ENCODE data around the gene DPY30.
"Not testable (repeated sequence)": the region's sequence is repeated elsewhere in the genome, so short reads cannot be mapped to it uniquely, and the experiment has no call there.

The DPY30 gene

DNA sequence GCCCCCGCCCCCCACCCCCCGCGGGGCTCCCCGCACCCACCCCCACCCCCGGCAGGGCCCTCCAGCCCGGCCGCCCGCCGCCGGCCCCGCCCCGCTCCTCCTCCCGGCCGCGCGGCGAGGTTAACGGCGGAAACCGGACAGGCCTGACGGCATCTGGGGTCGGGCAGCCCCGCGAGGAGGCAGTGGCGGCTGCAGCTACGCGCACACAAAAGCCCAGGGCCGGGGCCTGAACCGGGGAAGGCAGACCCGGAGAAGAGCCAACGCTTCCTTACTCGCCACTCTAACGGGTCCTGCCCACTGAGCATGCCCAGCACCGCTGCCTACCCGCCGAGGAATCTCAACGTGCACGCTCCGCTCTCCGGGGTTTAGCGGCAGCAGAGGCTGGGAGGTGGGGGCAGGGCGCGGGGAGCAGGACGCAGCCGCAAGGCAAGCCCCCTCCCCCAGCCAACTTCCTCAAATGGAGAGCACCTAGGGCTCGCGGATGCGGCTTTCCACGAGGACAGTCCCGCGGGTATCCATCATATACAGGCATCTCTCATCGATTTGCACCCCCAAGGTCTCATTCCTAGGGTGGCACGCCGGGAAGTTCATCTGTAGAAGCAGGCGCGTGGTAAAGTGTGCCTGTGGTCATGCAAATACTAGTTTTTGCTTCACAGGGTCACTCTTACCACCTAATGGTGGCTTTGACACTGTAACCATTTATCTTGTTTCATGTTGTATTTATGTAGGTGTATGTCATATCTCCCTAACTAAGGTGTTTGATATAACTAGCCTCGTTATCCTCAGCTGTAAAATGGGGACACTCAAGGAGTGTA, 28.7 kb downstream of the DPY30 start, which contains the start of gene MEMO1:
Gene MEMO1, minus strand, starts transcription at position 339 of the 815 bp plus-strand sequence. CDS start 761 bp downstream, outside the sequence.
- Histone ChIP-seq H3K9me3 (no peaks in the 10 kb centered on the region), H3K36me3 (no peaks in the 10 kb centered on the region), H3K4me1 (no peaks in the 10 kb centered on the region), H3K4me3 (ENCODE audit: low read depth, low read length) (peak within 1 kb of the TSS; percentile 91), H3K27me3 (no peaks in the 10 kb centered on the region)
- TF ChIP-seq, protein P1, sequence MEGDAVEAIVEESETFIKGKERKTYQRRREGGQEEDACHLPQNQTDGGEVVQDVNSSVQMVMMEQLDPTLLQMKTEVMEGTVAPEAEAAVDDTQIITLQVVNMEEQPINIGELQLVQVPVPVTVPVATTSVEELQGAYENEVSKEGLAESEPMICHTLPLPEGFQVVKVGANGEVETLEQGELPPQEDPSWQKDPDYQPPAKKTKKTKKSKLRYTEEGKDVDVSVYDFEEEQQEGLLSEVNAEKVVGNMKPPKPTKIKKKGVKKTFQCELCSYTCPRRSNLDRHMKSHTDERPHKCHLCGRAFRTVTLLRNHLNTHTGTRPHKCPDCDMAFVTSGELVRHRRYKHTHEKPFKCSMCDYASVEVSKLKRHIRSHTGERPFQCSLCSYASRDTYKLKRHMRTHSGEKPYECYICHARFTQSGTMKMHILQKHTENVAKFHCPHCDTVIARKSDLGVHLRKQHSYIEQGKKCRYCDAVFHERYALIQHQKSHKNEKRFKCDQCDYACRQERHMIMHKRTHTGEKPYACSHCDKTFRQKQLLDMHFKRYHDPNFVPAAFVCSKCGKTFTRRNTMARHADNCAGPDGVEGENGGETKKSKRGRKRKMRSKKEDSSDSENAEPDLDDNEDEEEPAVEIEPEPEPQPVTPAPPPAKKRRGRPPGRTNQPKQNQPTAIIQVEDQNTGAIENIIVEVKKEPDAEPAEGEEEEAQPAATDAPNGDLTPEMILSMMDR (IDR thresholded peaks at IDR 0.05; ENCODE audit: low read depth, low read length) = peak; percentile 20; the same call in 1 of the 2 replicates
- peak; percentile 98 for DNase-seq

DNA sequence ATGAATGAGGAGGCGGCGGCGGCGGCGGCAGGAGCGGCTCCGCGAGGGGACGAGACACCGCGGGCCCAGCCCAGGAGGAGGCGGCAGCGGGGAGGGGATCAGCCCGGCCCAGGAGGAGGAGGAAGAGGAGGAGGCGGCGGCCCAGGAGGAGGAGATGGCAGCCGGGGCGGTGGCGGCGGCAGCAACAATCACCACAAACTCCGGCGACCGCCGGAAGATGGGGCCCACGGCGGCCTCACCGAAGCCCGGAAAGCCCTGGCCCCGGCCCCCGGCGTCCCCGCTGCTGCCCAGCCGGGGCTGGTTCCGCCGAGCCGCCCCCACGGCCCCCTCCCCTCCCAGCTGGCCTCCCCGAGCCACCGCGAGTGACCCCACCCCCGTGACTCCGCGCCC, 29.3 kb downstream of the DPY30 start:
- DNase-seq = peak; percentile 68
- 0 out of 2 replicates have a peak overlapping the region, but pooled peaks have one; percentile 18 for H3K4me3 ChIP-seq (ENCODE audit: low read depth, low read length)
- H3K36me3 ChIP-seq, H3K27me3 ChIP-seq, H3K9me3 ChIP-seq, H3K4me1 ChIP-seq: not testable (repeated sequence)

DNA sequence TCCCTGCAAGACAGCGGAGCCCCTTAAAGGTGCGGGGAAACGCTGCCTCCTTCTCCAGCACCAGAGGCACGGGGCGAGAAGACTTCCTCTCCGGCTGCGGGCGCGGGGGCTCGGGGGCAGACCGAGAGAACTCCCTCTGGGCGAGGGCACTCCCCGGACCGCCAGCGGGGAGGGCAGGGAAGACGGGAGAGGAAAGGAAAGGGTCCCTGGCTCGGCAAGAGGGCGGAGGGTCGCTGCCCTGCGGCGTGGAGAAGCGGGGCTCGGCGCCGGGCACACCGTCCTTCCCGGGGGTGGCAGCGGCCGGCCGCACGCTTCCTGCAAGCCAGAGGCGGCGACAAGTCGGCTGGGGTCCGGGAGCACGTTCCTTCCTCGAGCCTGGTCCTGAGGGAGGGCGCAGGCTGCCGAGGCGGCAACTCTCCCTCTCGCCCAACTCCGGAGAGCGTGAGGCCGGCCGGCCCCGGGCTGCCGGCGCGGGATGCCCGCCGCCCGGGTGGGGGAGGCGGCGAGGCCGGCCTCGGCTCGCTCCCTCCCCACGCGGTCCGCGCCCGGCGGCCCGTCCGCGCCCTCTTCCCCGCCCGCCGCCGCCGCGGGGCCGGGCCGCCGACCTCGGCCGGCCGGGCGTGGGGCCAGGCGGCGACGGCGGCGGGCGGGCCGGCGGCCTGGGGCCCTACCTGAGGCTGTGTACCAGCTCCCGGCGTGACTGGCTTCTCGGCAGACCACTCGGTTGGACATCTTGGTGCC, 29.9 kb downstream of the DPY30 start:
- Histone ChIP-seq H3K9me3 (no peaks in the 10 kb centered on the region), H3K4me3 (ENCODE audit: low read depth, low read length) (peak overlapping the region; percentile 91), H3K4me1 (no peaks in the 10 kb centered on the region), H3K36me3 (0 out of 2 replicates have a peak, but pooled peaks cover 3% of the 10 kb centered on the region), H3K27me3 (no peaks in the 10 kb centered on the region)
- TF ChIP-seq, protein P1 (IDR thresholded peaks at IDR 0.05; ENCODE audit: low read depth, low read length) = no peak
- peak; percentile 49 for DNase-seq

DNA sequence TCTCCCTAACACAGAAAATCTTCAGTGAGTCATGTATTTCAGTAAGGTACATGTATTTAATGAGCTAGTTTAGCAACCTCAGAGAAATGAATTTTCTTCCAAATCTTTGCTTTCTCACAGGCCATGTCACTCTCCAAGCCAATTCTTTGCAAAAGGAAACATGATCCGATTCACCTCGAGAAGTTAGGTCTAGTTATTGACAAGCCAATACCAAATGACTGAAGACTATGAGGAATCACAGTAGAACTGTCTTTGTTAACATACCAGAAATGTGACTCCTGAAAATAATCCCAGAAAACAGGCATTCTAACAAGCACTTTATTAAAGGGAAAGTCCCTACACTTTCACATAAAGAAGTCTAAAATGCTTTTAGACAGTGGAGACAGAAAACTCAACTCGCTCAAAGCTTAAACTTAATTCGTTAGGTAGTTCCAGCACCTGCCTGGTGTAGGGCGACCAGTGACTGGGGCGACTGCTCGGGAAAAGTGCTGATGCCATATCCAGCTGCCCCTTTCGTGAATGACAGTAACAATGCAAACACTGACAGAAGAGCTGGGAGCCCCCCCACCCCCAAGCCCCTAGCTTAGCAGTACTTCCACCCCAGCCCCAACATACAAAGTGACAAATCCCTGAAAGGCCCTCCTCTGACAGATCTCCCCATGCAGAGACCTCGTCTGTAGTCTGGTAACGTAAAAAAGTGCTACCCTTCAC, 30.6 kb downstream of the DPY30 start:
- TF ChIP-seq, protein P1 (IDR thresholded peaks at IDR 0.05; ENCODE audit: low read depth, low read length) = no peak
- DNase-seq = peak; percentile 29
- Histone ChIP-seq H3K4me1 (no peaks in the 10 kb centered on the region), H3K4me3 (ENCODE audit: low read depth, low read length) (peak overlapping the region; percentile 91), H3K27me3 (no peaks in the 10 kb centered on the region), H3K9me3 (no peaks in the 10 kb centered on the region), H3K36me3 (0 out of 2 replicates have a peak, but pooled peaks cover 3% of the 10 kb centered on the region)

DNA sequence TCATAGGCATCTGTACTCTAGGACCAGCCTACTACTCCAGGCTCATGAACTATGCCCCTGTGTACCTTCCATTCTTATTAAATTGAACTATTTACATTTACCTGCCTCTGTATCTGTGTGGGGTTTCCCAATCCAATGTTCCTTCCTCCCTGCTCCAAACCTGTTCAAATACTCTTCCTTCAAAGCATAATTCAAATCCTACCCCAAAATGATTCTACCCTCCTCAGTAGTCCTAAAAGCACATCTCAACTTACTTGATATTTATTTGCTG, 32.5 kb downstream of the DPY30 start:
- H3K9me3 ChIP-seq = no peaks in the 10 kb centered on the region
- 0 out of 2 replicates have a peak, but pooled peaks cover 3% of the 10 kb centered on the region for H3K36me3 ChIP-seq
- no peak for DNase-seq
- TF ChIP-seq, protein P1 (IDR thresholded peaks at IDR 0.05; ENCODE audit: low read depth, low read length) = no peak
- no peaks in the 10 kb centered on the region for H3K27me3 ChIP-seq
- H3K4me3 ChIP-seq (ENCODE audit: low read depth, low read length) = no peak overlapping the region
- no peaks in the 10 kb centered on the region for H3K4me1 ChIP-seq

DNA sequence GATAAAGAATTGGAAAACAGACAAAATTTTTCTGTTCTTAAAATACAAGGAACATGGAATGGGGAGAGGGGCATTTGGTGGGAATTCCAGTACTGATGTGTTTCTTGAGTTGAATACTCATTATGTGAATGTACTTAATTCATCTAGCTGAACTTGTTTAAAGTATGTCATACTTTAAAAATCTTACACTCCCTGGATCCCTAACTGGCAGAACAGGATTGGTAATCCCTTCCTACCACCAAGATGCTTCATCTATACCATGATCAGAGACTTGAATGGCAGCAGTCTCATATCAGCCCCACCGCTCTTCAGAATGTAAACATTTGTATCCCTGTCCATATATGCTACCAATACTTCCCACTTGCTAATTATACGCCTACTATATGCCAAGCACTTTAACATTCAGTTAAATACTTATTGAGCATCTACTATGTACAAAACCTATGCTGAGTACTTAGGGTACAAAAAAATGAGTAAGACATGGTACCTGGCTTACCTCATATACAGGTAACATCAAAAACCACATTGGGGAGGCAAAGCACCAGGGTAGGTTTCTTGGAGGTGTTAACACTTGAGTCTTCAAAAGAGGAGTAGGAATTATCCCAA, 34.1 kb downstream of the DPY30 start:
- TF ChIP-seq, protein P1 (IDR thresholded peaks at IDR 0.05; ENCODE audit: low read depth, low read length) = no peak
- DNase-seq = no peak
- Histone ChIP-seq H3K4me1 (no peaks in the 10 kb centered on the region), H3K36me3 (0 out of 2 replicates have a peak, but pooled peaks cover 3% of the 10 kb centered on the region), H3K9me3 (no peaks in the 10 kb centered on the region), H3K4me3 (ENCODE audit: low read depth, low read length) (no peak overlapping the region), H3K27me3 (no peaks in the 10 kb centered on the region)

Data from BE2C (cell line).